Astrocyte (in vitro differentiated cells and primary cell): ENCODE results near the gene CCDC196. TPM values are rescaled to one million over a fixed set of nuclear protein-coding genes. Genes with fewer than 3 reads are reported as not detected.

Experiments used
- DNase-seq: peaks from one replicate; pipeline ENCODE4 v3.0.0-alpha.2; 2010; ENCODE audit warnings: low read depth
- FAIRE-seq: peaks from 2 replicates; lab custom pipeline; 2011; peaks lifted over from hg19 to GRCh38; lab: Jason Lieb, UNC
- H2AFZ ChIP-seq: 2 replicates; pipeline ENCODE4 v1.6.0; 2012; ENCODE audit warnings: low read depth, low read length, inconsistent platforms
- H3K27ac ChIP-seq: 2 replicates; pipeline ENCODE4 v1.5.1; 2011; ENCODE audit warnings: low read depth, low read length, inconsistent platforms
- H3K27me3 ChIP-seq: 2 replicates; pipeline ENCODE4 v1.6.0; 2011; ENCODE audit warnings: low read length, inconsistent platforms; ENCODE audit not compliant: insufficient read depth
- H3K36me3 ChIP-seq: 2 replicates; pipeline ENCODE4 v1.5.1; 2011; ENCODE audit warnings: low read length, inconsistent platforms; ENCODE audit not compliant: insufficient read depth
- H3K4me1 ChIP-seq: 2 replicates; pipeline ENCODE4 v1.5.1; 2011; ENCODE audit warnings: low read length, inconsistent platforms; ENCODE audit not compliant: insufficient read depth
- H3K4me2 ChIP-seq: 2 replicates; pipeline ENCODE4 v1.6.0; 2012; ENCODE audit warnings: low read length, inconsistent platforms
- H3K4me3 ChIP-seq: 2 replicates; pipeline ENCODE4 v1.5.1; 2011; ENCODE audit warnings: low read depth, mild to moderate bottlenecking, low read length, inconsistent platforms; ENCODE audit not compliant: insufficient read depth
- H3K79me2 ChIP-seq: 2 replicates; pipeline ENCODE4 v1.6.0; 2012; ENCODE audit warnings: mild to moderate bottlenecking, low read length, inconsistent platforms; ENCODE audit not compliant: insufficient read depth
- H3K9ac ChIP-seq: 2 replicates; pipeline ENCODE4 v1.6.0; 2012; ENCODE audit warnings: mild to moderate bottlenecking, low read length, inconsistent platforms
- H3K9me3 ChIP-seq: 2 replicates; pipeline ENCODE4 v1.5.1; 2012; ENCODE audit warnings: low read depth, mild to moderate bottlenecking, low read length, inconsistent platforms; ENCODE audit not compliant: insufficient read depth
- H4K20me1 ChIP-seq: 2 replicates; pipeline ENCODE4 v1.6.0; 2012; ENCODE audit warnings: low read length, inconsistent platforms; ENCODE audit not compliant: insufficient read depth
- H3K27ac Mint-ChIP-seq: one replicate; pipeline ENCODE4 v1.8.0; 2021; ENCODE audit warnings: mild to moderate bottlenecking, mixed read lengths; ENCODE audit not compliant: unreplicated experiment
- H3K27me3 Mint-ChIP-seq: one replicate; pipeline ENCODE4 v1.8.0; 2021; ENCODE audit warnings: low read depth, mixed read lengths; ENCODE audit not compliant: unreplicated experiment
- H3K36me3 Mint-ChIP-seq: one replicate; pipeline ENCODE4 v1.8.0; 2021; ENCODE audit warnings: low read depth, mixed read lengths; ENCODE audit not compliant: unreplicated experiment
- H3K4me1 Mint-ChIP-seq: one replicate; pipeline ENCODE4 v1.8.0; 2021; ENCODE audit warnings: low read depth, mixed read lengths; ENCODE audit not compliant: unreplicated experiment
- H3K4me3 Mint-ChIP-seq: one replicate; pipeline ENCODE4 v1.8.0; 2021; ENCODE audit warnings: mild to moderate bottlenecking, moderate library complexity, mixed read lengths; ENCODE audit not compliant: unreplicated experiment
- H3K9me3 Mint-ChIP-seq: one replicate; pipeline ENCODE4 v1.8.0; 2021; ENCODE audit warnings: mild to moderate bottlenecking, mixed read lengths; ENCODE audit not compliant: unreplicated experiment
- EZH2 ChIP-seq: IDR thresholded peaks from 2 replicates; pipeline ENCODE4 v1.6.1; 2012; ENCODE audit warnings: mild to moderate bottlenecking, low read length, inconsistent platforms; ENCODE audit not compliant: insufficient read depth
- total RNA-seq: library from RNA; stranded (reverse); gene quantifications from 2 replicates; pipeline ENCODE4 v1.2.1, GENCODE V29; 2021
- TF ChIP-seq, protein P1 (sequence below): IDR thresholded peaks from 2 replicates; pipeline ENCODE4 v1.5.1; 2011; ENCODE audit warnings: low read depth, mild to moderate bottlenecking, inconsistent platforms, low read length, moderate library complexity; ENCODE audit not compliant: insufficient read depth

The CCDC196 gene
- total RNA-seq, 1 donor from 2014 or later, result not detected

- no peaks in the 10 kb centered on the region for H3K4me1 Mint-ChIP-seq
- H3K36me3 Mint-ChIP-seq, result peaks cover 2% of the 10 kb centered on the region
Observed at GRCh38 chr14:66477567-66477966, 8.6 kb upstream of the CCDC196 start.

DNA sequence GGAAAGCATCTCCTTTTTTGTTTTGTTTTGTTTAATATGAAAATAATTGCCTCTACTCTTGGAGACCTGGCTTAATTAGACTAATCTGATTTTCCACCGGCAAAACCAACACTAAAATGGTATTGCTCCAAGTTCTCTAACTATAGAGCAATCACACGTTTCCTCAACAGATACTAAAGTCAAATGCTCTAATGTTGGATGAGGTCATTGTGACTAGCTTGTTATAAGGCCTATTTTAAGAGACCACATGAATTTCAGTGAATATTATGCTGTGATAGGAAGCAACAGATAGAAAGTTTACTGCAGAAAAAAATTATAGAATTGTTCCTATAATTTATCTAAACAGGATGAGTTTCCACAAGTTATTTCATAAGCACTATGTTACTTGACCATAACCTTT lies 3.3 kb upstream of the CCDC196 start:
- no peaks in the 10 kb centered on the region for H3K4me1 Mint-ChIP-seq
- H3K27ac ChIP-seq, result no peak overlapping the region
- no peaks in the 10 kb centered on the region for H3K36me3 Mint-ChIP-seq
- no peaks in the 10 kb centered on the region for H3K9me3 ChIP-seq
- H3K4me1 ChIP-seq, result no peaks in the 10 kb centered on the region
- H3K79me2 ChIP-seq, result no peaks in the 10 kb centered on the region
- H3K27me3 Mint-ChIP-seq, result peaks cover 2% of the 10 kb centered on the region
- H3K27ac Mint-ChIP-seq, result no peak overlapping the region
- H3K36me3 ChIP-seq, result no peaks in the 10 kb centered on the region
- FAIRE-seq (no peak), DNase-seq (no peak)
- no peaks in the 10 kb centered on the region for H3K9me3 Mint-ChIP-seq
- no peak for TF ChIP-seq EZH2
- TF ChIP-seq, protein P1, sequence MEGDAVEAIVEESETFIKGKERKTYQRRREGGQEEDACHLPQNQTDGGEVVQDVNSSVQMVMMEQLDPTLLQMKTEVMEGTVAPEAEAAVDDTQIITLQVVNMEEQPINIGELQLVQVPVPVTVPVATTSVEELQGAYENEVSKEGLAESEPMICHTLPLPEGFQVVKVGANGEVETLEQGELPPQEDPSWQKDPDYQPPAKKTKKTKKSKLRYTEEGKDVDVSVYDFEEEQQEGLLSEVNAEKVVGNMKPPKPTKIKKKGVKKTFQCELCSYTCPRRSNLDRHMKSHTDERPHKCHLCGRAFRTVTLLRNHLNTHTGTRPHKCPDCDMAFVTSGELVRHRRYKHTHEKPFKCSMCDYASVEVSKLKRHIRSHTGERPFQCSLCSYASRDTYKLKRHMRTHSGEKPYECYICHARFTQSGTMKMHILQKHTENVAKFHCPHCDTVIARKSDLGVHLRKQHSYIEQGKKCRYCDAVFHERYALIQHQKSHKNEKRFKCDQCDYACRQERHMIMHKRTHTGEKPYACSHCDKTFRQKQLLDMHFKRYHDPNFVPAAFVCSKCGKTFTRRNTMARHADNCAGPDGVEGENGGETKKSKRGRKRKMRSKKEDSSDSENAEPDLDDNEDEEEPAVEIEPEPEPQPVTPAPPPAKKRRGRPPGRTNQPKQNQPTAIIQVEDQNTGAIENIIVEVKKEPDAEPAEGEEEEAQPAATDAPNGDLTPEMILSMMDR, result no peak
- H3K27me3 ChIP-seq, result no peaks in the 10 kb centered on the region
- no peak overlapping the region for H3K4me3 Mint-ChIP-seq
- H3K4me3 ChIP-seq, result no peak overlapping the region
- no peaks in the 10 kb centered on the region for H4K20me1 ChIP-seq
- H2AFZ ChIP-seq, result no peak overlapping the region
- no peak overlapping the region for H3K9ac ChIP-seq
- no peak overlapping the region for H3K4me2 ChIP-seq

More at GRCh38 chr14:66477567-66477966, 8.6 kb upstream of the CCDC196 start:
- Mint-ChIP-seq H3K4me3 (no peak overlapping the region), H3K27me3 (no peaks in the 10 kb centered on the region), H3K9me3 (peaks cover 7% of the 10 kb centered on the region), H3K27ac (no peak overlapping the region)
- H2AFZ ChIP-seq, result no peak overlapping the region
- no peaks in the 10 kb centered on the region for H4K20me1 ChIP-seq
- H3K9ac ChIP-seq, result no peak overlapping the region
- no peak overlapping the region for H3K27ac ChIP-seq
- no peaks in the 10 kb centered on the region for H3K9me3 ChIP-seq
- no peak for DNase-seq
- TF ChIP-seq EZH2, result no peak
- TF ChIP-seq, protein P1, result no peak
- H3K4me3 ChIP-seq, result no peak overlapping the region
- no peak overlapping the region for H3K4me2 ChIP-seq
- H3K79me2 ChIP-seq, result no peaks in the 10 kb centered on the region
- no peaks in the 10 kb centered on the region for H3K36me3 ChIP-seq
- H3K4me1 ChIP-seq, result no peaks in the 10 kb centered on the region
- no peak for FAIRE-seq
- H3K27me3 ChIP-seq, result no peaks in the 10 kb centered on the region

GRCh38 chr14:66483322-66483721 lies 2.8 kb upstream of the CCDC196 start:
- H3K27me3 ChIP-seq, result no peaks in the 10 kb centered on the region
- no peak for DNase-seq
- H2AFZ ChIP-seq, result no peak overlapping the region
- no peak overlapping the region for H3K4me3 ChIP-seq
- H3K9me3 Mint-ChIP-seq, result no peaks in the 10 kb centered on the region
- H3K9me3 ChIP-seq, result no peaks in the 10 kb centered on the region
- no peak for FAIRE-seq
- H3K27ac Mint-ChIP-seq, result no peak overlapping the region
- H3K4me1 Mint-ChIP-seq, result no peaks in the 10 kb centered on the region
- no peak overlapping the region for H3K4me2 ChIP-seq
- H3K9ac ChIP-seq, result no peak overlapping the region
- H3K36me3 ChIP-seq, result no peaks in the 10 kb centered on the region
- H3K4me3 Mint-ChIP-seq, result no peak overlapping the region
- H3K4me1 ChIP-seq, result no peaks in the 10 kb centered on the region
- H3K36me3 Mint-ChIP-seq, result no peaks in the 10 kb centered on the region
- H4K20me1 ChIP-seq, result no peaks in the 10 kb centered on the region
- H3K79me2 ChIP-seq, result no peaks in the 10 kb centered on the region
- TF ChIP-seq EZH2, result no peak
- TF ChIP-seq, protein P1, result no peak
- peaks cover 2% of the 10 kb centered on the region for H3K27me3 Mint-ChIP-seq
- no peak overlapping the region for H3K27ac ChIP-seq
